ENCODE measurements around the gene SETBP1. TPM values are rescaled to one million over a fixed set of nuclear protein-coding genes. Genes with fewer than 3 reads are reported as not detected.

The SETBP1 gene
- total RNA-seq, 1 experiment from 2014 or later: 0.23 TPM

- Histone ChIP-seq H3K27me3 (ENCODE audit: control insufficient read depth, insufficient read depth, low read length) (no peaks in the 10 kb centered on the region), H3K36me3 (ENCODE audit: control insufficient read depth, insufficient read depth, low read length) (no peaks in the 10 kb centered on the region), H3K9me3 (ENCODE audit: control insufficient read depth, insufficient read depth, low read depth, low read length) (no peaks in the 10 kb centered on the region), H3K4me3 (ENCODE audit: low read depth in 2 of 2, low read length in 2 of 2) (no peak overlapping the region), H3K27ac (ENCODE audit: low read length) (no peak overlapping the region), H3K4me1 (ENCODE audit: control insufficient read depth, insufficient read depth, low read length) (no peaks in the 10 kb centered on the region)
- in situ Hi-C loops (cut with HindIII; ENCODE audit: low pct_unique_long_range_greater_than_20kb, low sequenced_read_pairs) (no loop called here), intact Hi-C loops (cut with micrococcal nuclease; ENCODE audit: unreplicated experiment) (no loop called here)
- CTCF ChIA-PET: no interaction called here
- TF ChIP-seq REST (IDR thresholded peaks at IDR 0.05; ENCODE audit: insufficient read depth in 1 of 2, low read depth in 2 of 2, low read length in 1 of 2): no peak
- TF ChIP-seq TCF7L2 (IDR thresholded peaks at IDR 0.05; ENCODE audit: low read depth, low read length): no peak
- no peak for TF ChIP-seq SIN3A (IDR thresholded peaks at IDR 0.05; ENCODE audit: borderline replicate concordance, insufficient read depth, low read depth, low read length)
- TF ChIP-seq CTCF (IDR thresholded peaks at IDR 0.05): no peak
- TF ChIP-seq POLR2AphosphoS5 (IDR thresholded peaks at IDR 0.05; ENCODE audit: low read depth, low read length): no peak
- POLR2A ChIA-PET: no interaction called here
- DNase-seq (ENCODE audit: low read depth, low spot score) (no peak), ATAC-seq (no peak)
- no TSS peak for BruUV-seq (replicated peaks)
Measured at GRCh38 chr18:44795241-44795640, 114.6 kb downstream of the SETBP1 start.

- Histone ChIP-seq H3K27ac (ENCODE audit: low read length) (no peak overlapping the region), H3K4me1 (ENCODE audit: control insufficient read depth, insufficient read depth, low read length) (no peaks in the 10 kb centered on the region), H3K36me3 (ENCODE audit: control insufficient read depth, insufficient read depth, low read length) (no peaks in the 10 kb centered on the region), H3K9me3 (ENCODE audit: control insufficient read depth, insufficient read depth, low read depth, low read length) (no peaks in the 10 kb centered on the region), H3K27me3 (ENCODE audit: control insufficient read depth, insufficient read depth, low read length) (no peaks in the 10 kb centered on the region), H3K4me3 (ENCODE audit: low read depth in 2 of 2, low read length in 2 of 2) (no peak overlapping the region)
- TF ChIP-seq TCF7L2 (IDR thresholded peaks at IDR 0.05; ENCODE audit: low read depth, low read length): no peak
- TF ChIP-seq SIN3A (IDR thresholded peaks at IDR 0.05; ENCODE audit: borderline replicate concordance, insufficient read depth, low read depth, low read length): no peak
- TF ChIP-seq CTCF (IDR thresholded peaks at IDR 0.05): no peak
- no peak for TF ChIP-seq POLR2AphosphoS5 (IDR thresholded peaks at IDR 0.05; ENCODE audit: low read depth, low read length)
- no peak for TF ChIP-seq REST (IDR thresholded peaks at IDR 0.05; ENCODE audit: insufficient read depth in 1 of 2, low read depth in 2 of 2, low read length in 1 of 2)
- ChIA-PET CTCF (no interaction called here), POLR2A (no interaction called here)
- in situ Hi-C loops (cut with HindIII; ENCODE audit: low pct_unique_long_range_greater_than_20kb, low sequenced_read_pairs) (no loop called here), intact Hi-C loops (cut with micrococcal nuclease; ENCODE audit: unreplicated experiment) (no loop called here)
- DNase-seq (ENCODE audit: low read depth, low spot score) (no peak), ATAC-seq (no peak)
- BruUV-seq (replicated peaks): no TSS peak
Measured at GRCh38 chr18:44796429-44797428, 116.0 kb downstream of the SETBP1 start.
